Neural cell (in vitro differentiated cells): ENCODE data around the gene DPP6. TPM values are rescaled to one million over a fixed set of nuclear protein-coding genes. Genes with fewer than 3 reads are reported as not detected.

Source experiments
- H2AFZ ChIP-seq: fragments of 200-600, 300-800 bp; sonication (generic), shearing (Covaris generic); 2 replicates; pipeline ENCODE4 v1.6.0; 2014; ENCODE audit warnings: low read depth, mild to moderate bottlenecking, antibody characterized with exemption, low read length, moderate library complexity
- H3F3A ChIP-seq: fragments of 200-600 bp; shearing (Covaris generic); 2 replicates; pipeline ENCODE4 v1.6.1; 2016; ENCODE audit warnings: mild to moderate bottlenecking, moderate library complexity, mixed read lengths, antibody characterized with exemption, low read length; ENCODE audit not compliant: insufficient read depth, poor library complexity, severe bottlenecking
- H3K27ac ChIP-seq: fragments of 200-600, 300-800 bp; sonication (generic), shearing (Covaris generic); 2 replicates; pipeline ENCODE4 v1.5.1; 2014; ENCODE audit warnings: mild to moderate bottlenecking, low read length, moderate library complexity
- H3K27me3 ChIP-seq: fragments of 300-800, 200-600 bp; sonication (generic), shearing (Covaris generic); 2 replicates; pipeline ENCODE4 v1.6.0; 2014; ENCODE audit warnings: mild to moderate bottlenecking, low read depth, low read length, moderate library complexity; ENCODE audit not compliant: insufficient read depth
- H3K36me3 ChIP-seq: fragments of 300-800, 200-600 bp; sonication (generic), shearing (Covaris generic); 2 replicates; pipeline ENCODE4 v1.5.1; 2014; ENCODE audit warnings: mild to moderate bottlenecking, antibody characterized with exemption, low read length, moderate library complexity; ENCODE audit not compliant: insufficient read depth
- H3K4me2 ChIP-seq: fragments of 300-800, 200-600 bp; sonication (generic), shearing (Covaris generic); 2 replicates; pipeline ENCODE4 v1.6.0; 2014; ENCODE audit warnings: mild to moderate bottlenecking, low read length
- H3K4me3 ChIP-seq: fragments of 300-800, 200-600 bp; sonication (generic), shearing (Covaris generic); 2 replicates; pipeline ENCODE4 v1.5.1; 2014; ENCODE audit warnings: mild to moderate bottlenecking, low read length, moderate library complexity
- H3K79me2 ChIP-seq: fragments of 200-600 bp; shearing (Covaris generic); replicated peaks from 2 replicates; pipeline ENCODE4 v1.6.0; 2014; ENCODE audit warnings: mild to moderate bottlenecking, low read length, moderate library complexity; ENCODE audit not compliant: insufficient read depth
- H3K9ac ChIP-seq: fragments of 300-800, 200-600 bp; sonication (generic), shearing (Covaris generic); 2 replicates; pipeline ENCODE4 v1.6.1; 2016; ENCODE audit warnings: mild to moderate bottlenecking, low read length, mixed read lengths
- H3K9me2 ChIP-seq: fragments of 200-600 bp; shearing (Covaris generic); 2 replicates; pipeline ENCODE4 v1.6.1; 2016; ENCODE audit warnings: mild to moderate bottlenecking, low read length, mixed read lengths; ENCODE audit not compliant: insufficient read depth
- H3K9me3 ChIP-seq: fragments of 200-600, 300-800 bp; sonication (generic), shearing (Covaris generic); 2 replicates; pipeline ENCODE4 v1.6.1; 2016; ENCODE audit warnings: mild to moderate bottlenecking, mixed run types, low read length, moderate library complexity, mixed read lengths
- H4K20me1 ChIP-seq: fragments of 200-600 bp; shearing (Covaris generic); 2 replicates; pipeline ENCODE4 v1.6.1; 2016; ENCODE audit warnings: mild to moderate bottlenecking, mixed run types; ENCODE audit not compliant: insufficient read depth
- EP300 ChIP-seq: fragments of 450-650 bp; conservative IDR thresholded peaks from 2 replicates; pipeline ENCODE4 v1.6.1; 2014; ENCODE audit warnings: antibody characterized with exemption, mild to moderate bottlenecking, moderate library complexity; ENCODE audit not compliant: poor library complexity, severe bottlenecking
- EZH2 ChIP-seq: fragments of 200-600, 300-800 bp; shearing (Covaris generic), sonication (generic); IDR thresholded peaks from 2 replicates; pipeline ENCODE4 v1.6.1; 2014; ENCODE audit warnings: antibody characterized with exemption, low read length, borderline replicate concordance, mild to moderate bottlenecking; ENCODE audit not compliant: insufficient read depth, poor library complexity, severe bottlenecking
- MXI1 ChIP-seq: fragments of 450-650 bp; conservative IDR thresholded peaks from 2 replicates; pipeline ENCODE4 v1.6.1; 2014; ENCODE audit warnings: antibody characterized with exemption, mild to moderate bottlenecking; ENCODE audit not compliant: poor library complexity, severe bottlenecking
- POLR2AphosphoS5 ChIP-seq: IDR thresholded peaks from 2 replicates; pipeline ENCODE4 v1.6.1; 2012
- RAD21 ChIP-seq: fragments of 450-650 bp; conservative IDR thresholded peaks from 2 replicates; pipeline ENCODE4 v1.6.1; 2014; ENCODE audit warnings: antibody characterized with exemption, mild to moderate bottlenecking, moderate library complexity
- SMC3 ChIP-seq: fragments of 450-650 bp; conservative IDR thresholded peaks from 2 replicates; pipeline ENCODE4 v1.6.1; 2014; ENCODE audit warnings: antibody characterized with exemption, mild to moderate bottlenecking, moderate library complexity; ENCODE audit not compliant: poor library complexity
- TAF1 ChIP-seq: IDR thresholded peaks from 2 replicates; pipeline ENCODE4 v1.6.1; 2012; ENCODE audit warnings: low read depth
- polyA plus RNA-seq: library from polyadenylated mRNA; depleted of rRNA; stranded (reverse); fragments of >200 nt; gene quantifications from 2 replicates; pipeline ENCODE4 v1.2.3, GENCODE V29; 2014
- TF ChIP-seq, protein P1 (sequence below): fragments of 450-650 bp; IDR thresholded peaks from 2 replicates; pipeline ENCODE4 v1.5.1; 2014; ENCODE audit warnings: antibody characterized with exemption, mild to moderate bottlenecking, moderate library complexity; ENCODE audit not compliant: poor library complexity, severe bottlenecking
- TF ChIP-seq, protein P2 (sequence below): IDR thresholded peaks from 2 replicates; pipeline ENCODE4 v1.6.1; 2012; ENCODE audit warnings: borderline replicate concordance

DPP6 gene
- polyA plus RNA-seq, 1 donor from 2014 or later, result 20.4 TPM

DNA sequence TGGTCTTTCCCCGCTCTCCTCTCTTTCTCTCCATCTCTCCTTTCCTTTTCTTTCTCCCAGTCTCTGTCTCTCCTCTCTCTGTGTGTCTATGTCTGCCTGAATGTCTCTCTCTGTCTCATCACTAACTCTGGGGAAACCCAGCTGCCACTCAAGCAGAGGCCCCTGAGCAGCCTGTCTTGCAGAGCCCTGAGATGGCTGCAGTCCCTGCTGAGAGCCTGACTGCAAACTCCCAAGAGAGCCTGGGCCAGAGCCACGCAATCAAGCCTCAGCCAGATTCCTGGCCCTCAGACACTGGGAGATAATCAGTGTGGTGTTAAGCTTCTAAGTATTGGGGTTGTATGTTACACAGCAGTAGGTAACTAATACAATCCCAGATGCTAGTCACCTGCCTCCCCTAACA lies 859.2 kb downstream of the DPP6 start:
- no peak overlapping the region for H3K27ac ChIP-seq
- H3K9ac ChIP-seq, result no peak overlapping the region
- no peaks in the 10 kb centered on the region for H3K36me3 ChIP-seq
- H4K20me1 ChIP-seq, result no peaks in the 10 kb centered on the region
- H3K79me2 ChIP-seq, result no peaks in the 10 kb centered on the region
- H3F3A ChIP-seq, result no peaks in the 10 kb centered on the region
- H3K4me2 ChIP-seq, result no peak overlapping the region
- no peaks in the 10 kb centered on the region for H3K27me3 ChIP-seq
- no peak overlapping the region for H3K4me3 ChIP-seq
- H3K9me3 ChIP-seq, result no peaks in the 10 kb centered on the region
- H2AFZ ChIP-seq, result no peak overlapping the region
- no peaks in the 10 kb centered on the region for H3K9me2 ChIP-seq
- TF ChIP-seq RAD21 (no peak), EZH2 (no peak), MXI1 (no peak), EP300 (no peak), POLR2AphosphoS5 (no peak), TAF1 (no peak), SMC3 (no peak)
- TF ChIP-seq, protein P1, sequence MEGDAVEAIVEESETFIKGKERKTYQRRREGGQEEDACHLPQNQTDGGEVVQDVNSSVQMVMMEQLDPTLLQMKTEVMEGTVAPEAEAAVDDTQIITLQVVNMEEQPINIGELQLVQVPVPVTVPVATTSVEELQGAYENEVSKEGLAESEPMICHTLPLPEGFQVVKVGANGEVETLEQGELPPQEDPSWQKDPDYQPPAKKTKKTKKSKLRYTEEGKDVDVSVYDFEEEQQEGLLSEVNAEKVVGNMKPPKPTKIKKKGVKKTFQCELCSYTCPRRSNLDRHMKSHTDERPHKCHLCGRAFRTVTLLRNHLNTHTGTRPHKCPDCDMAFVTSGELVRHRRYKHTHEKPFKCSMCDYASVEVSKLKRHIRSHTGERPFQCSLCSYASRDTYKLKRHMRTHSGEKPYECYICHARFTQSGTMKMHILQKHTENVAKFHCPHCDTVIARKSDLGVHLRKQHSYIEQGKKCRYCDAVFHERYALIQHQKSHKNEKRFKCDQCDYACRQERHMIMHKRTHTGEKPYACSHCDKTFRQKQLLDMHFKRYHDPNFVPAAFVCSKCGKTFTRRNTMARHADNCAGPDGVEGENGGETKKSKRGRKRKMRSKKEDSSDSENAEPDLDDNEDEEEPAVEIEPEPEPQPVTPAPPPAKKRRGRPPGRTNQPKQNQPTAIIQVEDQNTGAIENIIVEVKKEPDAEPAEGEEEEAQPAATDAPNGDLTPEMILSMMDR, result no peak
- TF ChIP-seq, protein P2, sequence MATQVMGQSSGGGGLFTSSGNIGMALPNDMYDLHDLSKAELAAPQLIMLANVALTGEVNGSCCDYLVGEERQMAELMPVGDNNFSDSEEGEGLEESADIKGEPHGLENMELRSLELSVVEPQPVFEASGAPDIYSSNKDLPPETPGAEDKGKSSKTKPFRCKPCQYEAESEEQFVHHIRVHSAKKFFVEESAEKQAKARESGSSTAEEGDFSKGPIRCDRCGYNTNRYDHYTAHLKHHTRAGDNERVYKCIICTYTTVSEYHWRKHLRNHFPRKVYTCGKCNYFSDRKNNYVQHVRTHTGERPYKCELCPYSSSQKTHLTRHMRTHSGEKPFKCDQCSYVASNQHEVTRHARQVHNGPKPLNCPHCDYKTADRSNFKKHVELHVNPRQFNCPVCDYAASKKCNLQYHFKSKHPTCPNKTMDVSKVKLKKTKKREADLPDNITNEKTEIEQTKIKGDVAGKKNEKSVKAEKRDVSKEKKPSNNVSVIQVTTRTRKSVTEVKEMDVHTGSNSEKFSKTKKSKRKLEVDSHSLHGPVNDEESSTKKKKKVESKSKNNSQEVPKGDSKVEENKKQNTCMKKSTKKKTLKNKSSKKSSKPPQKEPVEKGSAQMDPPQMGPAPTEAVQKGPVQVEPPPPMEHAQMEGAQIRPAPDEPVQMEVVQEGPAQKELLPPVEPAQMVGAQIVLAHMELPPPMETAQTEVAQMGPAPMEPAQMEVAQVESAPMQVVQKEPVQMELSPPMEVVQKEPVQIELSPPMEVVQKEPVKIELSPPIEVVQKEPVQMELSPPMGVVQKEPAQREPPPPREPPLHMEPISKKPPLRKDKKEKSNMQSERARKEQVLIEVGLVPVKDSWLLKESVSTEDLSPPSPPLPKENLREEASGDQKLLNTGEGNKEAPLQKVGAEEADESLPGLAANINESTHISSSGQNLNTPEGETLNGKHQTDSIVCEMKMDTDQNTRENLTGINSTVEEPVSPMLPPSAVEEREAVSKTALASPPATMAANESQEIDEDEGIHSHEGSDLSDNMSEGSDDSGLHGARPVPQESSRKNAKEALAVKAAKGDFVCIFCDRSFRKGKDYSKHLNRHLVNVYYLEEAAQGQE, result no peak

DNA sequence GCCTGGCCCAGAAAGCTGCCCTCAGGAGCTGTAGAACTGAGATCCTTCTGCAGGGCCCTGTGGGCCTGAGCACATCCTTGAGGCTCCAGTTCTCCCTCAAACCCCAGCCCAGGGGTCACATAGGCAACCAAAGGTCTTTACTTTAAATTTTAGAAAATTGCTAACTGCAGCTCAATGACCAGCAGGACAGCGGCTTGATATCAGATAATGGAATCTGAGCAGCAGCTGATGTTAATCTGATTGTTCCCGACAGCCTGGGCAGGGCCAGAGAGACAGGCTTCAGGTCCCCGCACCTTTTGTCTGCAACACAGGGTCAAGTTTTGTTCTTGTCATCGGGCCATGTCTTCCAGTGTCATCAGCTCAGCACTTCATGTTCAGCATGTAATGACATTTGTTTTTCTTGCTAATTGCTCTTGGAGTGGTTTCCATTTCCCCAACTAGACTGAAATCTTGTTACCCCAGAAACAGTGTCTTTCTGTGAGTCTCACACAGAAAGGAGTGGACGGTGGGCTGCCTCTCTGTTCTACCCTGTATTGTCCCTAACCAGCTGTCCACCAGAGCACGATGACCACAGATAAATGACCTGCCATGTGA lies 859.8 kb downstream of the DPP6 start:
- Histone ChIP-seq H2AFZ (no peak overlapping the region), H3K9me3 (no peaks in the 10 kb centered on the region), H3K9ac (no peak overlapping the region), H3K9me2 (no peaks in the 10 kb centered on the region), H4K20me1 (no peaks in the 10 kb centered on the region), H3K79me2 (no peaks in the 10 kb centered on the region), H3K27me3 (no peaks in the 10 kb centered on the region), H3K27ac (no peak overlapping the region), H3K36me3 (no peaks in the 10 kb centered on the region), H3K4me3 (no peak overlapping the region), H3F3A (no peaks in the 10 kb centered on the region), H3K4me2 (no peak overlapping the region)
- TF ChIP-seq, protein P1, result no peak
- TF ChIP-seq POLR2AphosphoS5 (no peak), RAD21 (no peak), EP300 (no peak), EZH2 (no peak), TAF1 (no peak), MXI1 (no peak), SMC3 (no peak)
- TF ChIP-seq, protein P2, result no peak
